GM23248 (cell line): ENCODE results near the gene MYL7. TPM values are rescaled to one million over a fixed set of nuclear protein-coding genes. Genes with fewer than 3 reads are reported as not detected.

ENCODE experiments used
- DNase-seq: peaks from one replicate; pipeline ENCODE4 v3.0.0-alpha.2; 2015
- H2AFZ ChIP-seq: fragments of 200-600 bp; sonication (generic); 2 replicates; pipeline ENCODE4 v1.6.1; 2016; ENCODE audit warnings: antibody characterized with exemption
- H3F3A ChIP-seq: fragments of 200-600 bp; sonication (generic); 2 replicates; pipeline ENCODE4 v1.6.1; 2016; ENCODE audit warnings: mild to moderate bottlenecking, antibody characterized with exemption, mixed run types; ENCODE audit not compliant: insufficient read depth
- H3K27ac ChIP-seq: fragments of 200-600 bp; sonication (generic); 2 replicates; pipeline ENCODE4 v1.5.1; 2016; ENCODE audit warnings: mild to moderate bottlenecking
- H3K27me3 ChIP-seq: fragments of 200-600 bp; sonication (generic); replicated peaks from 2 replicates; pipeline ENCODE4 v1.6.1; 2016; ENCODE audit warnings: mild to moderate bottlenecking; ENCODE audit not compliant: insufficient read depth
- H3K36me3 ChIP-seq: fragments of 200-600 bp; sonication (generic); 2 replicates; pipeline ENCODE4 v1.6.1; 2016; ENCODE audit warnings: low read depth, mild to moderate bottlenecking
- H3K4me1 ChIP-seq: fragments of 200-600 bp; sonication (generic); 2 replicates; pipeline ENCODE4 v1.6.1; 2016; ENCODE audit warnings: mild to moderate bottlenecking; ENCODE audit not compliant: insufficient read depth
- H3K4me2 ChIP-seq: fragments of 200-600 bp; sonication (generic); one replicate; pipeline ENCODE4 v1.6.1; 2016; ENCODE audit warnings: mild to moderate bottlenecking; ENCODE audit not compliant: unreplicated experiment
- H3K4me3 ChIP-seq: fragments of 200-600 bp; sonication (generic); 2 replicates; pipeline ENCODE4 v1.5.1; 2016; ENCODE audit warnings: mild to moderate bottlenecking
- H3K79me2 ChIP-seq: fragments of 200-600 bp; sonication (generic); 2 replicates; pipeline ENCODE4 v1.6.1; 2016; ENCODE audit warnings: mild to moderate bottlenecking; ENCODE audit not compliant: insufficient read depth
- H3K9ac ChIP-seq: fragments of 200-600 bp; sonication (generic); 2 replicates; pipeline ENCODE4 v1.6.1; 2016; ENCODE audit warnings: mild to moderate bottlenecking
- H3K9me2 ChIP-seq: fragments of 200-600 bp; sonication (generic); 2 replicates; pipeline ENCODE4 v1.6.1; 2016; ENCODE audit warnings: mixed run types, mild to moderate bottlenecking, moderate library complexity; ENCODE audit not compliant: insufficient read depth
- H3K9me3 ChIP-seq: fragments of 200-600 bp; sonication (generic); one replicate; pipeline ENCODE4 v1.6.1; 2017; ENCODE audit warnings: low read depth
- H4K20me1 ChIP-seq: fragments of 200-600 bp; sonication (generic); 2 replicates; pipeline ENCODE4 v1.6.0; 2016; ENCODE audit not compliant: insufficient read depth
- EZH2 ChIP-seq: fragments of 200-600 bp; sonication (generic); IDR thresholded peaks from 2 replicates; pipeline ENCODE4 v1.6.1; 2018; ENCODE audit warnings: antibody characterized with exemption, mild to moderate bottlenecking; ENCODE audit not compliant: insufficient read depth, poor library complexity, severe bottlenecking
- EZH2phosphoT487 ChIP-seq: fragments of 200-600 bp; sonication (generic); IDR thresholded peaks from 2 replicates; pipeline ENCODE4 v1.6.1; 2018; ENCODE audit warnings: antibody characterized with exemption, moderate library complexity, mild to moderate bottlenecking, low read depth; ENCODE audit not compliant: insufficient read depth
- WGBS, 2 experiments: methylation state at CpG; one replicate each; pipeline ENCODE4 v1.1.6; 2015 to 2017; ENCODE audit warnings: low lambda C conversion rate in 2 of 2, low coverage in 1 of 2; ENCODE audit errors: missing lambda C conversion rate in 2 of 2; 5-methylcytosine and 5-hydroxymethylcytosine counted together
- in situ Hi-C: fragments of 300-500 bp; cut with MboI; formaldehyde crosslinking; loops from 2 replicates; pipeline ENCODE4 v1.15.0; 2020
- polyA plus RNA-seq: library from polyadenylated mRNA; unstranded; fragments of >200 nt; fragmentation: Nextera tagmentation; extraction: Ambion mirVana; gene quantifications from 2 replicates; pipeline ENCODE4 v1.2.1, GENCODE V29; 2016
- total RNA-seq: library from RNA; depleted of rRNA; stranded (reverse); fragments of >200 nt; shearing (Covaris generic); gene quantifications from 2 replicates; pipeline ENCODE4 v1.2.3, GENCODE V29; 2014

The MYL7 gene
- total and polyA plus RNA-seq, 2 experiments from 2014 or later: not detected

- TF ChIP-seq EZH2: no peak
- Histone ChIP-seq H4K20me1 (no peaks in the 10 kb centered on the region), H3K36me3 (no peaks in the 10 kb centered on the region), H3K9ac (no peak overlapping the region), H3K27ac (no peak overlapping the region), H2AFZ (no peak overlapping the region), H3K27me3 (no peaks in the 10 kb centered on the region), H3K4me3 (no peak overlapping the region), H3F3A (peaks cover 7% of the 10 kb centered on the region), H3K79me2 (no peaks in the 10 kb centered on the region), H3K9me2 (no peaks in the 10 kb centered on the region), H3K4me1 (peaks cover 12% of the 10 kb centered on the region), H3K4me2 (no peak overlapping the region), H3K9me3 (no peaks in the 10 kb centered on the region)
- WGBS, 2 experiments: 69 to 75% methylated on average over 16 of the region's 16 CpGs
- in situ Hi-C loops: no loop called here
- DNase-seq: no peak
Observed at GRCh38 chr7:44188480-44189225, 47.5 kb upstream of the MYL7 start.

- Histone ChIP-seq H3K4me2 (no peak overlapping the region), H3F3A (peaks cover 7% of the 10 kb centered on the region), H3K27ac (no peak overlapping the region), H3K36me3 (no peaks in the 10 kb centered on the region), H3K27me3 (no peaks in the 10 kb centered on the region), H3K4me1 (peaks cover 12% of the 10 kb centered on the region), H3K9me3 (no peaks in the 10 kb centered on the region), H3K4me3 (no peak overlapping the region), H4K20me1 (no peaks in the 10 kb centered on the region), H3K9ac (no peak overlapping the region), H3K79me2 (no peaks in the 10 kb centered on the region), H3K9me2 (no peaks in the 10 kb centered on the region), H2AFZ (no peak overlapping the region)
- WGBS, 2 experiments: 61 to 70% methylated on average over 9 of the region's 9 CpGs
- no peak for TF ChIP-seq EZH2phosphoT487
- TF ChIP-seq EZH2: no peak
- in situ Hi-C loops: no loop called here
- DNase-seq: no peak
Observed at GRCh38 chr7:44187636-44188416, 46.7 kb upstream of the MYL7 start.

- H2AFZ ChIP-seq: no peak overlapping the region
- WGBS, 2 experiments: 84% methylated on average over 5 of the region's 5 CpGs
- H3K9me3 ChIP-seq: no peaks in the 10 kb centered on the region
- H3K27ac ChIP-seq: no peak overlapping the region
- H3K36me3 ChIP-seq: no peaks in the 10 kb centered on the region
- H3K9me2 ChIP-seq: no peaks in the 10 kb centered on the region
- H3K4me1 ChIP-seq: peaks cover 12% of the 10 kb centered on the region
- no peak for DNase-seq
- H3K4me3 ChIP-seq: no peak overlapping the region
- no peak overlapping the region for H3K4me2 ChIP-seq
- H4K20me1 ChIP-seq: no peaks in the 10 kb centered on the region
- in situ Hi-C loops: no loop called here
- H3K9ac ChIP-seq: no peak overlapping the region
- no peaks in the 10 kb centered on the region for H3K27me3 ChIP-seq
- H3K79me2 ChIP-seq: no peaks in the 10 kb centered on the region
- peaks cover 7% of the 10 kb centered on the region for H3F3A ChIP-seq
- TF ChIP-seq EZH2: no peak
- no peak for TF ChIP-seq EZH2phosphoT487
Observed at GRCh38 chr7:44186736-44187135, 45.6 kb upstream of the MYL7 start.

- no peak for DNase-seq
- no peaks in the 10 kb centered on the region for H4K20me1 ChIP-seq
Observed at GRCh38 chr7:44185729-44186128, 44.6 kb upstream of the MYL7 start.

More at GRCh38 chr7:44185729-44186128, 44.6 kb upstream of the MYL7 start:
- Histone ChIP-seq H3K4me3 (no peak overlapping the region), H3K27me3 (no peaks in the 10 kb centered on the region), H3F3A (peaks cover 7% of the 10 kb centered on the region), H3K4me2 (no peak overlapping the region), H3K79me2 (no peaks in the 10 kb centered on the region), H3K36me3 (no peaks in the 10 kb centered on the region), H3K9me2 (no peaks in the 10 kb centered on the region), H3K4me1 (peaks cover 12% of the 10 kb centered on the region), H2AFZ (no peak overlapping the region), H3K9me3 (no peaks in the 10 kb centered on the region), H3K9ac (no peak overlapping the region), H3K27ac (no peak overlapping the region)
- in situ Hi-C loops: no loop called here
- TF ChIP-seq EZH2phosphoT487 (no peak), EZH2 (no peak)
- 83 to 85% methylated on average over 5 of the region's 5 CpGs for WGBS, 2 experiments
